A172 (cell line): Measurements from ENCODE around the gene RMND5B. TPM values are rescaled to one million over a fixed set of nuclear protein-coding genes. Genes with fewer than 3 reads are reported as not detected.
"Not testable (repeated sequence)": the region's sequence is repeated elsewhere in the genome, so short reads cannot be mapped to it uniquely, and the experiment has no call there.

ENCODE experiments used
- DNase-seq: peaks from one replicate; pipeline ENCODE4 v3.0.0-alpha.2; 2015; ENCODE audit warnings: low spot score
- total RNA-seq: library from RNA; depleted of rRNA; stranded (reverse); fragments of >200 nt; shearing (Covaris generic); gene quantifications from 2 replicates; pipeline ENCODE4 v1.2.3, GENCODE V29; 2014

The RMND5B gene
- total RNA-seq, 1 experiment from 2014 or later, result 32.0 TPM

DNA sequence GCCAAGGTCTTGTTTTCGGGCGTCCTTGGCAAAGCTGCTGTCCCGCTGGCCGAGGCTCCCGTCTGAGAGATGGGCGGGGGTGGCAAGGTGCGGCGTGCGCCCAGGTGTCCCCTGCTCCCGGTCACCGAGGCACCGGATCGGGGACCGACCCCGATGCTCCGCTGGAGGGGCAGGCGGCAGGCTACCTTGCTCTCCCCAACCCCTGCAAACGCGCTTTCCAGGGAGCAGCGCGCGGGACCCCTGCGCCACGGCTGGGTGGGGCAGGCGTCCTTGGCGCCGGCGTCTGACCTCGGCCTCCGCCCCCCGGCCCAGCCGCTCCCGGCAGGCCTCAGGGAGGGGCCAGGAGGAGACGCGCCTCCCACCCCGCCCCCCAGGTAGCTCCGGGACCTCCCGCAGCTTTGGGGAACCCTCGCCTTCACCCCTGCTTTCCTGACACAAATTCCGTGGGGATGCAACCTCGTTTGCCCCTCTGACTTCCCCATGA lies 16.9 kb upstream of the RMND5B start:
- no peak for DNase-seq

DNA sequence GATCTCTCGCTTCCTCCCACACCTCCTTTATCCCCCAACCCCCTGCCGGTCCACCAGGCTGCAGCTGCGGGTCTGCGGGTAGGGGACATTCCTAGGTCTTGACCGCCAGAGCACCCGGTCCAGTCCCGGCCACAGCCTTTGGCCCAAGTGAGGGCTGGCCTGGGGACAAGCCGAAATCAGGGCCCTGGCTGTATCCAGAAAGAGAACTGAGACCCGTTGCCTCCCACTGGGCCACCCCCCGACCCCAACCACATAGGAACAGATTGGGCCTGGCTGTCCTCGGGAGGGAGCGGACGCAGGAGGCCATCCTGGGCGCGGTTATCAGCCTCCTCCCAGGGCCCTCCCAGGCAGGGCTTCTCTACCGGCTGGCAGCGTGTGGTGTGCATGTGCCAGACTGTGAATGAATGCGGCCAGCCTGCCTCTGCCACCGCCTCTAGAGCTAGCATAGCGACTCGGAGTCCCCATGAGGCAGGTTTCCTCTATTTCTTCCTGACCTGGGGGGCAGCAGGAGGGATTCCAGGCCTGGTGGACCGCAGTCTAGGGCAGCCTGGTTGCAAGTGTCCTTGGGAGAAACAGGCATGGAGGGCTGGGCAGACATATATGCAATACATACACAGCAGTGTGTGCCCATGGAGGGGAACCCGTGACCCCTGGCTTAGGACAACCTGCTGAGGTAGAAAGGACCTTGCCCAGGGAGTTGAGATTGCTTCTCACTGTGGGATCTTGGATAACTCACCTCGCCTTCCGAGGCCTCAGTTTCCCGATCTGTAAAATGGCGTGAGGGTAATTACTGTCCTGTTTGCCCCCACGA lies 16.3 kb upstream of the RMND5B start:
- no peak for DNase-seq

DNA sequence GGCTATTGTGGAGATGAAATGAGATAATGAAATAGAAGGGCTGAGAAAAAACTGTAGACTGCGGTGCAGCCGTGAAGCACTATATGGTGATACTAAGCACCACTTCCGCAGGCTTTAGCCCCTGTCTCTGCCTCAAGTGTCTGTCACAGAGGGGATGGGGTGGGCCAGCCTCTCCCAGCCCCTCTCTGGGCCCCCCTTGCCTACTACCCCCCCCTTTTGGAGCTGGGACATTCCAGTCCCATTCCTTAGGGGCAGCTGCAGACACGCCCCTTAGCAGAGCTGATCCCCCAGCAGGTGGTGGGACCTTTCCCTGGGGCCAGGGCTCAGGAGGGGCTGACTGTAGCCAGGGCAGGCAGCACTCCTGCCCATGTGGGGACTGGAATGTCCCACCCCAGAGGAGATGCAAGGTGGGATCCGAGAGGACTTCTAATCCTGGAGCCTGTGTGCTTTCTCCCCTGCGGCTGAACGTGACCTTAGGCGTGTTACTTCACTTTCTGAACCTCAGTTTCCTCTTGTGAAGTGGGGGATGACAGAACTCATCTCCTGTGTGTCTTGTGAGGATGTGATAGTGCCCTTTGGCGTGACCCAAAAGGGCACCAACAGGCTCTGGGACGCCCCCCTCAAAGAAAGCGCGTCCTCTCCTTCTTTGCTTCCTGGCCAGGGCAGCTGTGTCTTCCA lies 15.5 kb upstream of the RMND5B start:
- DNase-seq, result no peak

DNA sequence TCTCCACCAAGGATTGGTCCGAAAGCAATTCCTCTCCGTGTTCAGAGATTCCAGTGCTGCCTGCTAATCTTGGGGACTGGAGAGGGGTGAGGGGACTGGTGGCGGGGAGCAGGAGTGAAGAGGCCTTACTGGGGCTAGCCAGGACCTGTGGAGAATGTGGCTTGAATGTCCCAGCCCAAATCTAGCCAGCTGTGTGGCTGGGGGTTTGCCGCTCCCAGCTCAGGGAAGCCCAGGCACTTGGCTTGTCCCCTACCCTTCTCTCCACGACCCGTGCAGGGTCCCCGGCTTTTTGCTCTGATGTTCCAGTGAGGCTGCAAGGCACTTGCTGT lies 15.0 kb upstream of the RMND5B start:
- DNase-seq, result no peak

DNA sequence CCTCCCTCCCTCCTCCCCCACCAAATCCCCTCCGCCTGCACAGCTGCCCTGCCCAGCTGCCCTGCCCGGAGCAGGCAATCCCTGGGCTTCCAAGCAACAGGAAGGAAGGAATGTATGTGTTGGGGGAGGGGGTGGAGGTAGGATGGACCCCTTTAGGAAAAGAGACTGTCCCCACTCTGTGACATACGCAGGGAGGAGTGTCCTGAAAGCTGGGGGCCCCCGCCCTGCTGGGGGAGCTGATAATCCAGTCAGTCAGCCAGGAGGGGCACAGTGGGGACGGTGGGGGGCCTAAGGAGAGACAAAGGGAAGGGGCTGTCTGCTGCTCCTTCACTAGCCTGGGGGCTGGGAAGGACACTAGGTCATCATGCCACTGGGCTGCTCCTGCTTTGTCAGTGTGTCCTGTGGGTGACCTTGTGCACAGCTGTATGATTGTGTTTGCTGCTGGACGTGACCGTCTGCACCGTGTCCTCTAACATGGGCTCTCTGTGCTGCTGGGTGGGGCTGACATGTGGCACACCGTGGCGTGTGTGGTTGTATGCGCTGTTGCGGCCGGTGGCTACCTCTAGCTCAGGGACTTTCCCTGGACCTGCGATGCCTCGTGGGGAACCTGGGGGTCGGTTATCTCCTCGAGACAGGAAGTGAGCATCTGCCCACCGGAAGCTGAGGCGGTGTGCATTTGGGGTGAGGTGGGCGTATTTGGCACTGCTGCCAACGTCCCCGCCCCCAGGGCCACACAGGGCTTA lies 14.5 kb upstream of the RMND5B start:
- no peak for DNase-seq

DNA sequence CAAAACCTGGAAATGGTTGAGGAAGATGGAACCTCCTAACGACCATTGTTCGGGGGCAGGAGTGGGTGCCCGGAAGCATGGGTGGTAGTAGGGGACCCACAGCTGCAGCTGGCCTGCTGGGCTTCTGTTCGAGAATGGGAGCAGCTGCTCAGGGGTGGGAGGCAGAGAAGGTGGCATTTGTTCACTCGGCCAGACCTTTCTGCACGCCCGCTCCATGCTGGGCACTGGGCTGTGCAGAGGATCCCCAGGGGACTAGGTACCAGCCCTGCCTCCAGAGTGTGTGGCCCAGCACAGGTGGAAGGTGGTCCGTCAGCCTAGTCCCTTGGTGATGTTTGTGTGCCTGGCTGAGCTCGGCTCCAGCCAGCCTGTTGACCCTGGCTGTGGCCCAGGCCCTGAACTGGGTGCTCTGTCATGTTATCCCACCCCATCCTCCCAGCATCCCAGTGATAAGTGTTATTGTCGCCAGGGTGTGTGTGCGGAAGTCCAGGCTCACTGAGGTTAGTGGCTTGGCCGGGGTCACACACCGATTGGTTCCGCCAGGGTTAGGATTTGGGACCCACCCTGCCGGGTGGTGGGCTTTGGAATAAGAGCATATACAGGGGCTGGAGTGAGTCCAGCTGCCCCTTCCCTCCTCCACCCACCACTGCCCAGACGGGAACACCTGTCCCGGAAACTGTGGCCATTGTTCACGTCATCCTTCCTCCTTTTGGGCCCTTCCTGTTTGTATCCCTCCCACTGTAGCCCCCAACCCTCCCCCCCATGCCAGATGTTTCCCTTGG lies 12.7 kb upstream of the RMND5B start:
- DNase-seq, result no peak

DNA sequence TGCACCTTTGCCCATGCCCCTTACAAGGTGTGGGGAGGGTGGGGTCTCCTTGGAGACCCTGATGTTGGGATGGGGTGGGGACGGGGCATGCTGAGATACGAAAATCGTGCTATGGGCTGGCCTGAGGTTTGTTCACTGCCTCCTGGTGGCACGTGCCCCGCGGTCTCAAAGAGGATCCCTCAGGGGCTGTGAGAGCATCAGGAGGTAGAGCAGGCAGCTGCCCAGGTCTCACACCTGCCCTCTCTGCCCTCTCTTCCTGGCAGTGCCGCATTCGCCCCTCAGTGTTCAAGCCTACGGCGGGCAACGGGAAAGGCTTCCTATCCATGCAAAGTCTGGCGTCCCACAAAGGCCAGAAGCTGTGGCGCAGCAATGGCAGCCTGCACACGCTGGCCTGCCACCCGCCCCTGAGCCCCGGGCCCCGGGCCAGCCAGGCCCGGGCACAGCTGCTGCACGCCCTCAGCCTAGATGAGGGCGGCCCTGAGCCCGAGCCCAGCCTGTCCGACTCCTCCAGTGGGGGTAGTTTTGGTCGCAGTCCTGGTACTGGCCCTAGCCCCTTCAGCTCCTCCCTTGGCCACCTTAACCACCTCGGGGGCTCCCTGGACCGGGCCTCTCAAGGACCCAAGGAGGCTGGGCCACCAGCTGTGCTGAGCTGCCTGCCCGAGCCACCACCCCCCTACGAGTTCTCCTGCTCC lies 10.8 kb upstream of the RMND5B start:
- DNase-seq, result no peak

DNA sequence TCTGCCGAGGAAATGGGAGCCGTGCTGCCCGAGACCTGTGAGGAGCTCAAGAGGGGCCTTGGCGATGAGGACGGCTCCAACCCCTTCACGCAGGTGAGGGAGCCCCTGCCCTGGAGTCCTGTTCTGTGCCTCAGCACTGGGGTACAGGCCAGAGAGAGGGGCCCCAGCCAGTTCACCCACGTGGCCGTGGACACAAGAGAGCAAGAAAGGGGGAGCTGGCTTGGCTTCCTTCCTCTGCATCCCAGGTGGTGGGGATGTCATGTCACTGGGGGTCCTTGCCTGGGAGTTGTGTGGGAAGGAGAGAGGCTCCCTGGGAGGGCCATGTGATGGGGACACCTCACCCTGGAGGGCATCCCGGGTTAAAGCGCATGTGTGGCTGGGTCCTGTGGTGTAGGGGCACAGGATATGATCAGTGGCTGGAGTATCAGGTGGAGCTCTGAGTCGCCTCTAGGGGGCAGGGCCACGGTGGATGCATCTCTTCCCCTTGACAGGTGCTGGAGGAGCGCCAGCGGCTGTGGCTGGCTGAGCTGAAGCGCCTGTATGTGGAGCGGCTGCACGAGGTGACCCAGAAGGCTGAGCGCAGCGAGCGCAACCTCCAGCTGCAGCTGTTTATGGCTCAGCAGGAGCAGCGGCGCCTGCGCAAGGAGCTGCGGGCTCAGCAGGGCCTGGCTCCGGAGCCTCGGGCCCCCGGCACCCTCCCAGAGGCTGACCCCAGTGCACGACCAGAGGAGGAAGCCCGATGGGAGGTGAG lies 10.0 kb upstream of the RMND5B start:
- peak; percentile 70 for DNase-seq

DNA sequence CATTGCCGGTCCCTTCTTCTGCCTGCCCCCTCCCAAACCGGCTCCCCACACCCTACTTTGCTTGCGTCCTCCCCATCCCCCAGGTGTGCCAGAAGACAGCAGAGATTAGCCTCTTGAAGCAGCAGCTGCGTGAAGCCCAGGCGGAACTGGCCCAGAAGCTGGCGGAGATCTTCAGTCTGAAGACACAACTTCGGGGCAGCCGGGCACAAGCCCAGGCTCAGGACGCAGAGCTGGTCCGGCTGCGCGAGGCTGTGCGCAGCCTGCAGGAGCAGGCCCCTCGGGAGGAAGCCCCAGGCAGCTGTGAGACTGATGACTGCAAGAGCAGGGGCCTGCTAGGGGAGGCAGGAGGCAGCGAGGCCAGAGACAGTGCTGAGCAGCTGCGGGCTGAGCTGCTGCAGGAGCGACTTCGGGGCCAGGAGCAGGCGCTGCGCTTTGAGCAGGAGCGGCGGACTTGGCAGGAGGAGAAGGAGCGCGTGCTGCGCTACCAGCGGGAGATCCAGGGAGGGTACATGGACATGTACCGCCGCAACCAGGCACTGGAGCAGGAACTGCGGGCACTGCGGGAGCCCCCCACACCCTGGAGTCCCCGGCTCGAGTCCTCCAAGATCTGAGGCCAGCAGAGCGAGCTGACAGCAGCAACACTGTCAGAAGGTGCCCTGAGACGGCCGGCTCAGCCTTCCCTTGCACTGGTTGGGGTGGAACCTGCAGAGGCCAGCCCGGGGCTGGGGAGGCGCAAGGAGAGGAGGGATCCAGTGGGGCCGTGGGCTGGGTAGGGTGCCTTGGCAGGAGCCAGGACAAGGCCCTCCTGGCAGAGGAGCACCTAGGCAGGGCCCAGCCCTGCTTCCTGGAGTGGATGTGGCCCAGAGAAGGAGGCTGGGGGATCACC lies 9.2 kb upstream of the RMND5B start:
- DNase-seq, result no peak

DNA sequence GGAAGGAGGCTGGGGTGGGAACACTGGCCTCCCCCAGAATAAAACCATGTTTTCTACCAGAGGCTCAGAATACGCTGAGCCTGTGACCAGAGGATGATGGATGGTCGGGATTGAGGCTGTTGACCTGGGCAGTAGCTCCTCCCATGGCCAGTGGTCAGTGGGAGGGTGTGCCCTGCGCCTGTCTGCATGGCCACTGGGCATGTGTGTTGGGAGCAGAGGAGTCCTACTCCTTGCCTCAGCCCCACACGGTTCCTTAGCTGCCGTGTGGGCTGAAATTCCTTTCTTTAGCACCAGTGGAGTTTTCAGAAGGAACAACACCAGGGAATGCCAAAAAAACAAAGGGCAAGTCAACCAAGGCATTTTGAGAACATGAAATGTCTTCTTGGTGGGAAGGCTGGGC lies 8.5 kb upstream of the RMND5B start:
- no peak for DNase-seq

DNA sequence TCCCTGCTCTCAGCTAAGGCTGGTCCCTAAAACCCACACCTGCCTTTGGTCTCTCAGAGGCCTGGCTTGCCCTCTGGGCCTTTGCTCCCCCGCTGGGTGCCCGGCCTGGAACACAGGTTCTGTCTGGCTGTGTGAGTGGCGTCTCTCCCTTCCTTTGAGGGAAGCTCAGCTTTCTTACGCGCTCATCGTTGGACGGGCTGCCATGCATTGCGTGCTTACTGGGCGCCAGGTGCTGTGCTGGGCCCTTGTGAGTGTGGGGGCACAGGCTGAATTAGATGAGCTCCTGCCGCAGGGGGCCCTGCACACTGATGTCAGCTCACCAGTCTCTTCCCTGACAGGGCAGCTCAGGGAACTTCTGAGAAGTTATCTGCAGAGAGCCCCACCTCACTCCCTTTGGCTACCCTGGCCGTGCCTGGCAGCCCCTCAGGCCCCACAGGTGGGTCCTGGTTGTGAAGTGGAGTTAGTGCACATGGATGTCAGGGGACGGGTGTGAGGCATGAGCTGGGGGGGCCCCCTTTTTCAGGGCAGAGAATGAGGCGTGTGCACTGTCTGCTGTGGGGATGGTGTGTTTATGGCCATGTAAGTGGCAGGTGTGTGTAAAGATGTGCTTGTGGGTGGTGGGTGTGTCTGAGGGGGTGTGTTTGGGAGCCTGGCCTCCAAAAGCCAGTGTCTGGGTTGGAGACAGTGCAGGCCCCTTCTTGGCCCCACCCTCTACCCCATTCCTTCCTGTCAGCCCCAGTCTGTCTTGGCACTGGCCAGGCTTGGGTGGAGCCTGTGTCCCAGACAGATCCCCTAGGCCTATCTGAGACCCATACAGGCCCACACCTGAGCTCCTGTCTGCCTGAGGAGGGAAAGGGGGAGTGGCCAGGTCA lies 7.5 kb upstream of the RMND5B start:
- no peak for DNase-seq

DNA sequence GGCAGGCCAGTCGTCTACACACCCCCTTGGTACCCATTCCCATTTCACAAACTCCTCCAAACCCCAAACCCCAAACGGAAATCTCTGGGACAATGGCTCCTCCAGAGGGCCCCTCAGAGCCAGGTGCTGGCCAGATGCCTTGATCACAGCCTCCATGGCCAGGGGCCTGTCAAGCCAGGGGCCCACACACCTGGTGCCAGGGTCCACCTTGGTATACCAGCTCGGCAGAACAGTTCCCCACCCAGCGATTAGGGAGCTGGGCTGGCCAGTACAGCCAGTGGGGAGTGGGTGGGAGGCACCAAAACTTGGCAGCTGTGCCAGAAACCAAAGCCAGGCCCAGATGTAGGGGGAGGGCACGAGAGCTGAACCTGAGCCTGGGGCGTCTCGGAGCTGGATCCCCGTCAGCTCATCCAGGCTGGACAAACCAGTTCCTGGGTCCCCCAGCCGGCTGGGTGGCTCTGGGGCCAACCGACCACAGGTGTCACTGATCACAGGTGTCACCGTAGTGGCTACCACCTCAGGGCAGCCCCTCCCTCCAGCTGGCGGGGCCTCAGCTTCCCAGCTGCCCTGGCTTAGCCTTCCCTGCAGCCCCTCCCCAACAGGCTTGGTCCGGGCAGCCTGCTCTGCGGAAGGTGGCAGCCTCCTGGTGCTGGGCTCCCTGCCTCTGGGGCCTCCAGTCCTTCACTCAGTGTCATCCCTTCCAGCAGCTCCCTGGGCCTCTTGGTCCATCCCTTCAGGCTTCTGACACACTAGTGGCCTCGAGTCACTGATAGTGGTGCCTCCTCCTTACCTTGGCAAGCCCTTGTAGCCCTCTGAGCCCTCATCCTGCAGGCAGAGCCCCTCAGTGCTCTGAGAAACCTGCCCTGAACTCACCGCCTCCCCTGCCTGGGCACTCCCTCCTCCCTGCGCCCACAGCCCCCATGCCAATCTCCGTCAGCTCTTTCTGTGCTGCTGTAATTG lies 6.6 kb upstream of the RMND5B start:
- DNase-seq, result no peak

DNA sequence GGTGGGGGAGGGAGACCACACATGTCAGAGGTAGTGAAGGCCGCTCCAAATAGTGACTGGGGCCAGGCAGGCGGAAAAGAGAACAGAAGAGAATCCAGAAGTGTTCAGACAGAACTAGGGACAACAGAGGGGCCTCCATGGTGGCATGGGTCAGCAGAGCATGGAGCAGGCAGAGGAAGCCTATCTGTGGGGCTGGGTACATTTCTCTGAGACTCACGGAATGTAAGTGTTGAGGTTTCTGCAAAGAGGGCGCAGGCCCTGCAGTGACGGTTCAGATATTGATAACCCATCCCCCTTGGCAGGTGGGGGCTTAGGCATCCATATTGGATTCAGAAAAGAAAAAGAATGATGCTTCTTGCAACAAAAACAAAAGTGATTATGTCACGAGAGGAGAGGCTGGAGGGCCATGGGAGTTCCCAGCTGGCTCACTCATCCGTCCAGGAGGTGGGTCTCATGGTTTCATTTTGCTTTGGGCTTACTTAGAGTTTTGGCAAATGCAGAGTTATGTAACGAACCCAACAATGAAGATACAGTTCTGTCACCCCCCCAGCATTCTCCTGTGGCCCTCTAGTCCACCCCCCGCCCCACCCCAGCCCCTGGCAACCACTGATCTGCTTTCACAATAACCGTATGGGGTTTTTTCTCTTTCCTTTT lies 5.4 kb upstream of the RMND5B start:
- no peak for DNase-seq

DNA sequence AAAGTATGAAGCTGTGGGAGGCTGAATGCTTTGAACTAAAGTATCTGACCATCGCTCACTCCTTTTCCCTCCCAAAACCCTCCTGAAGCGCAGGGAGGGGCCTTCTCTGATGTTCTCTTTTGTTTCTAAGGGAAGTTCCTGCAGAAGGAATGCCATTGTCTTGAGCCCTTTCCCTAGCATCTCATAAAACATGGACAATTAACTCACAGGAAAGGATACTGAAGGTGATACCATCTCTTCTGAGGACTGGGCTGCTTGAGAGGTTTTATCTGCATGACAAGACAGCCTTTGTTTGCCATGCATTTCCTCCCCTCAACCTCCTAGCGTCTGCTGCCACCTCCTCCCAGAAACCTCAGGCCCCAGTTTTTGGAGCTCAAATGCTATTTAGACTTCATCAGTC lies 4.3 kb upstream of the RMND5B start:
- no peak for DNase-seq

DNA sequence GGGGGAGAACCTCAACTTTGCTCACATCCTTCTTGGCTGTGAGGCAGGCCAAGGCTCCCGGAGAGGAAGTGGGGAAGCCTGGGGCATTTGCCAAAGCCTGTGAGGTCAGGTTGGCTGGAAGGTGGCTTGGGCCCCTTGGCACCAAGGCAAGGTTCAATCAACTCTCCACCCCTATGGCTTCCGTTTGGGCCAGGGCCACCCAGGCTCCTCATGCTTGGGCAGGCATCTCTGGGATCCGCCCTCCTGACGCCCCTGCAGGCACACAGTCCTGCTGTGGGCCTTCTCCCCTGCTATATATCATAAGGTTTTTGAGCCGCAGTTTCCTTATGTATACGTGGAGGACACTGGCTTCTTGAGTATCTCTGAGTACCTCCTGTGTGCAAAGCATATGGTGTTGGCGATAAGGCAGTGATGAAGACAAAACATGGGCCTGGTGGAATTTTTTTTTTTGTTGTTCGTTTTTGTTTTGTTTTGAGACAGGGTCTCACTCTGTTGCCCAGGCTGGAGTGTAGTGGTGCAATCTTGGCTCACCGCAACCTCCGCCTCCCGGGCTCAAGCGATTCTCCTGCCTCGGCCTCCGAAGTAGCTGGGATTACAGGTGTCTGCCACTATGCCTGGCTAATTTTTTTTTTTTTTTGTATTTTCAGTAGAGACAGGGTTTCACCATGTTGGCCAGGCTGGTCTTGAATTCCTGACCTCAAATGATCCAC lies 3.4 kb upstream of the RMND5B start:
- not testable (repeated sequence) for DNase-seq

DNA sequence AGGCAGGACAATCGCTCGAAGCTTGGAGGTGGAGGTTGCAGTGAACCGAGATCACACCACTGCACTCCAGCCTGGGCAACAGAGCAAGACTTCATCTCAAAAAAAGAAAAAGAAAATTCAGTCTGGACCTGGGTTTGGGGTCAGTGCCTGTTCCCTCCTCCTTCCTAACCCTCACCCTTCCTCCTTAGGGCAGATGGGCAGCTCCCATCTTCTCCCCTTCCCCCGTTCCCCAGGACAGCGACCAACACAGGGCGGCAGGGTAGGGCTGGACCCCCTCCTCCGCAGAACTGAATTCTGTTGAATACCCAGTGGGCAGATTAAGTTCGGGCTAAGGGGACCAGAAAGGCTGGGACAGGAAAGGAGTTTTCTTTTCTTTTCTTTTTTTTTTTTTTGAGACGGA lies 1.5 kb upstream of the RMND5B start:
- no peak for DNase-seq
